Measurements from ENCODE around the gene PCBP1.
A peak's percentile ranks its signal among the peaks of the same experiment; 100 is the strongest.
"Not testable (repeated sequence)": the region's sequence is repeated elsewhere in the genome, so short reads cannot be mapped to it uniquely, and the experiment has no call there.

The PCBP1 gene

DNA sequence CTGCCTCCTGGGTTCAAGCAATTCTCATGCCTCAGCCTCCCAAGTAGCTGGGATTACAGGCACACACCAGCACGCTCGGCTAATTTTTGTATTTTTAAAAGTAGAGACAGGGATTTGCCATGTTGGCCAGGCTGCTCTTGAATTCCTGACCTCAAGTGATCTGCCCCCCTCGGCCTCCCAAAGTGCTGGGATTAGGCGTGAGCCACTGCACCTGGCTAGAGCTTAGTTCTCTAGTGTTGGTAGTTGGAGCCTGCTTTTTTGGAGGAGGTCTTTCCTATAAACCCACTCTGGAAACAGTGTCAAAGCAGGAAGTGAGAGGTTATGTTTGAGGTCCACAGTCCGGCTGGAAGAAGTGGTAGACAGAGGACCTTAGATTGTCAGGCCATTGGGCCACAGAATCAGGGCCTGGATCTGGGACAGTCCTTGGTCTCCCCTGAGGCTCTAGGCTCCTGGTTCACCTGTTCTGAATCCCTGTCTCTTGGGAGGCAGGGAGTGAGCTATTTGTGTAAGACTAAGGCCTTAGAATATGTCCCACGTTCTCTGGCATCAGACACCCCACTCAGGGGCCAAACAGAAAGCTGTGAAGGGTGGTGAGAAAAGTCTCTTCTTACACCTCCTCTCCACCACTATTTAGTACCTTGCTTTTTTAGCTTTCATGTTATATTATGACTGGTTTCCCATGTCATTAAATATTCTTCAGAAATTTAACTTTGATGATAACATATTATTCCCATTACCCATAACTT lies 34.5 kb downstream of the PCBP1 start:
- FAIRE-seq (peak; percentile 29), DNase-seq (ENCODE audit: extremely low spot score, insufficient read length, low read depth) (no peak)

DNA sequence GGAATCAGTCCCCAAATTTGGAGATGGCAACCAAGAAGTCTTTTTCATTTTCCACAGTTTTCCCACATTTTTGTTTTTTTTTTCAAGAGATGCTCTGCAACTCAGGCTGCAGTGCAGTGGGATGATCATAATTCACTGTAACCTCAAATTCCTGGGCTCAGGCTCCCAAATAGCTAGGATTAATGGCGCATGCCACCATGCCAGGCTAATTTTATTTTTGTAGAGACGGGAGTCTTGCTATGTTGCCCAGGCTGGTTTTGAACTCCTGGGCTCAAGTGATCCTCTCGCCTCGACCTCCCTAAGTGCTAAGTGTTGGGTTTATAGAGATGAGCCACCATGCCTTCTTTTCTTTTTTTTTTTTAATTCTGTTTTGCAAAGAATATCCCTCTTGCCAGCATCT lies 35.2 kb downstream of the PCBP1 start:
- DNase-seq (ENCODE audit: extremely low spot score, insufficient read length, low read depth): no peak
- no peak for FAIRE-seq

DNA sequence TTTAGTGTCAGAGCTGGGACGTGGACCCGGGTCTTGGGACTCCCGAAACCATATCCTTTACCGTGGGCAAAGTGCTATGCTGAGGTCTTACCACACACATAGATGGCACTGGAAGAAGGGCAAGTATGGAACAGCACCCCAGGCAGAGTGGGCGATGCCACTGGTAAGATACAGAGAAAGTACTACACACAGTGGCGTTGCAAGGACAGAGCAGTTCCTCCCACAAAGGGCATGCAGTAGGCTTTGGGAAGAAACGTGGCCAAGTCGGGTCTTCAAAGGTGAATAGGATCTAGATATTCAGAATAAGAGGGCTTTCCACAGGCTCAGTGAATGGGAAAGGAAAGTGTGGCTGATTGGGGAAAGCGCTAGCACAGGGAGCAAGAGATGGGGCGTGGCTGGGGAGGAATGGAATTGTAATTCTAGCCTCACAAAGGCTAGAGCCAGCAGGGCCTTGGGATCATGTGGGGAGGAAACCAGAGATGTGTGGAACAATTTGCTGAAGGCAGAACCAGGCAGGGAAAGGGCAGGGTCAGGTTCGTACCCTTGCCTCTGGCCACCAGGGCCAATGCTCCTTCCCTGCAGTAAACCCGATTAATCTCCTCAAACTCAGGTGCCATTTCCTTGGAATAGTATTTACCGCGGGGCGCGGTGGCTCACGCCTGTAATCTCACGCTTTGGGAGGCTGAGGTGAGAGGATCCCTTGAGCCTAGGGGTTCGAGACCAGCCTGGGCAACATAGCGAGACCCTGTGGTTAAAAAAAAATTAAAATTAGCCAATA lies 36.0 kb downstream of the PCBP1 start:
- FAIRE-seq (no peak), DNase-seq (ENCODE audit: extremely low spot score, insufficient read length, low read depth) (no peak)

DNA sequence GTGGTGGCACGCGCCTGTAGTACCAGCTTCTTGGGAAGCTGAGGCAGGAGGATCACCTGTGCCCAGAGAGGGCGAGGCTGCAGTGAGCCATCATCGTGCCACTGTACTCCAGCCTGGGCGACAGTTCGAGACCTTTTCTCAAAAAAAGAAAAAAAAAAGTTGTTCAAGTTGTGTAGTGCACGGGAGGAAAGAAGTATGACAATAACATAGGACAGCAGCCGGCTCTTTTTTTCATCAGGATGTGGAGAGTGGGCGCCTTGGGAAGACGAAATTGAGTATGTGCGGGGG lies 36.5 kb downstream of the PCBP1 start:
- no peak for FAIRE-seq
- no peak for DNase-seq (ENCODE audit: extremely low spot score, insufficient read length, low read depth)

DNA sequence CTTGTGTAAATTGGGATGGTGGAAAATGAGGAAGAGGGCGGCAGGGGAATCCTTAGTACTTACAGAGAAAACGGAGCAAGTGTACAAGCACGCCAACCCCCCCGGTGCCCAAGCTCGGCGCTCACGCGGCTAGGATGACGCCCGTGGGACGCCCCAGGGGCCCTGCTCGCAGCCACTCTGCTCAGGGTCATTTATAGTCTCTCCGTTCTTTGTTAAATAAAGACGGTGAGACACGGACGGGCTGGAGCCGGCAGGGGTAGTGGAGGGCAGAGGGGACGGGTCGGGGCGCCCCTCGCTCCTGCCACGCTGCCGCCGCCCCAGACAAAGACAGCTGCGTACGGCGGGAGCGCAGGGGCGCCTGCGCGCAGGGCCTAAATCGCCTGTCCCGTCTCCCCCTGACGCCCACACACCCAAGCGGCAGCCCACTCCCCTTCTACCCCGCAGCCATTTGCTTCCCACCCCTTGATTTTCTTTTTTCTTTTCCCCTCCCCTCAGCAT lies 37.8 kb downstream of the PCBP1 start:
- DNase-seq (ENCODE audit: extremely low spot score, insufficient read length, low read depth): no peak
- FAIRE-seq: peak; percentile 21

DNA sequence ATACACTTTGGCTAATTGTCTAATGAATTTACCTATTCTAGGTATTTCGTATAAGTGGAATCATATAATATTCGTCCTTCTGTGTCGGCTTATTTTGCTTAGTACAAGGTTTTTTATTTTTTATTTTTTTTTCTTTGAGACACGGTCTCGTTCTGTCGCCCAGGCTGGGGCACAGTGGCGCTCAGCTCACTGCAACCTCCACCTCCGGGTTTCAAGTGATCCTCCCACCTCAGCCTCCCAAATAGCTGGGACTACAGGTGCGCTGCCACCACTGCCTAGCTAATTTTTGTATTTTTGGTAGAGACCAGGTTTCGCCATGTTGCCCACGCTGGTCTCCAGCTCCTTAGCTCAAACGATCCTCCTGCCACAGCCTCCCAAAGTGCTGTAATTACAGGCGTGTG lies 38.2 kb downstream of the PCBP1 start:
- no peak for FAIRE-seq
- DNase-seq (ENCODE audit: extremely low spot score, insufficient read length, low read depth): no peak

DNA sequence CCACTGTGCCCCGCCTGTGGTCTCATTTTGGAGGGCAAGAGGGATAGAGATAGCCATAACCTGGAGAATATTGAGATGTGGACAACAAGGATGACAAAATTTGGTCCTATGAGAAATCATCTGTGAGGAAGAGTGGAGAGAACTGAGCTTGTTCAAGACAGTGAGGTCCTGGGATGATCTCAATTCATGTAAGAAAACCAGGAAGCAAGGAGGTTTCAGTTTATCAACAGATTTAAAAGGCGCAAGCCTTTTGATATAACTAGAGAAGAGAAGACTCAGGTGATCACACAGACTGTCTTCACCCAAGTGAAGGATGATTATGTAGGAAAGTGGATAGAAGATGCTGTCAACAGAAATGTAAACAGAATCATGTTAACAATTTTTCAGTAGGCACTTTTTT lies 39.1 kb downstream of the PCBP1 start:
- no peak for FAIRE-seq
- no peak for DNase-seq (ENCODE audit: extremely low spot score, insufficient read length, low read depth)

DNA sequence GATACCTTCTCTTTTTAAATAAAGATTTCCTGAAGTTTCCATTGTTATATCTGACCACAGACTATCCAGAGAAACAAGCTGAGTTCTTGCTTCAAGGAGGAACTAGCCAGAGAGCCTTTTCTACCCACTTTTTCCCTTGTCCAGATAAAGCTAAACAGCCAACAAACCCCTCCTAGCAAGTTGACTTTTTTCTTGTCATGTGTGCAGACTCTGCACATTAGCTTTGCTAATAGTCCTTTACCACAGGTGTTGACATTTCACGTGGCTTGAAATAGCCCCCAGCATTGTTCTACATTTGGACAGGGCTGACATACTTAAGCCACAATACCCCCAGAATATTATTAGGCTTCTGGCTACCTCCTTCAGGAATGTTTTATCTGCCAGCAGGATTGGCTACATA lies 40.7 kb downstream of the PCBP1 start:
- DNase-seq (ENCODE audit: extremely low spot score, insufficient read length, low read depth): no peak
- FAIRE-seq: no peak

DNA sequence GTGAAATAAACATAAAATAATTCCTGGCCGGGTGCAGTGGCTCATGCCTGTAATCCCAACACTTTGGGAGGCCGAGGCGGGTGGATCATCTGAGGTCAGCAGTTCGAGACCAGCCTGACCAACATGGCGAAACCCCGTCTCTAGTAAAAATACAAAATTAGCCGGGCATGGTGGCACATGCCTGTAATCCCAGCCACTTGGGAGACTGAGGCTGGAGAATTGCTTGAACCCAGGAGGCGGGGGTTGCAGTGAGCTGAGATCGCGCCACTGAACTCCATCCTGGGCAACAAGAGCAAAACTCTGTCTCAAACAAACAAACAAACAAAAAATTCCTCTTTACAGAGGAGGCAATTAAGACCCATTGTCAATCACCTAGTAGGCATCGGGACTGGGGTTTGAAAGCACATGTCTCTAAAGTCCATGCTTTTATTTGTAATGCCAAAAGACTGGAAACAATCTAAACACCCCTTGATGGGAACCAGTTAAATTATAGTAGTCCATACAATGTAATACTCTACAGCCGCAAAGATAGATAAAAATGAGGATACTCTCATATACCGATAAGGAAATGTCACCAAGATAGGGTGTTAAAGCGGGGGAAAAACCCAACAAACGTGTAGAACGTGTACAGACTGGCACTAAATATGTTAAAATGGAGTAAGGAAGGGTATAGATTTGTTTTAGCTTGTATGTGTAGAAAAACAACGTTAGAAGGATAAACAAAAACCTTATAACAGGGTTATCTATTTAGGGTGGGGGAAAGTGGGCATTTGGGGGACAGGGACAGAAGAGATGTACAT lies 44.3 kb downstream of the PCBP1 start:
- not testable (repeated sequence) for FAIRE-seq; DNase-seq (ENCODE audit: extremely low spot score, insufficient read length, low read depth)

DNA sequence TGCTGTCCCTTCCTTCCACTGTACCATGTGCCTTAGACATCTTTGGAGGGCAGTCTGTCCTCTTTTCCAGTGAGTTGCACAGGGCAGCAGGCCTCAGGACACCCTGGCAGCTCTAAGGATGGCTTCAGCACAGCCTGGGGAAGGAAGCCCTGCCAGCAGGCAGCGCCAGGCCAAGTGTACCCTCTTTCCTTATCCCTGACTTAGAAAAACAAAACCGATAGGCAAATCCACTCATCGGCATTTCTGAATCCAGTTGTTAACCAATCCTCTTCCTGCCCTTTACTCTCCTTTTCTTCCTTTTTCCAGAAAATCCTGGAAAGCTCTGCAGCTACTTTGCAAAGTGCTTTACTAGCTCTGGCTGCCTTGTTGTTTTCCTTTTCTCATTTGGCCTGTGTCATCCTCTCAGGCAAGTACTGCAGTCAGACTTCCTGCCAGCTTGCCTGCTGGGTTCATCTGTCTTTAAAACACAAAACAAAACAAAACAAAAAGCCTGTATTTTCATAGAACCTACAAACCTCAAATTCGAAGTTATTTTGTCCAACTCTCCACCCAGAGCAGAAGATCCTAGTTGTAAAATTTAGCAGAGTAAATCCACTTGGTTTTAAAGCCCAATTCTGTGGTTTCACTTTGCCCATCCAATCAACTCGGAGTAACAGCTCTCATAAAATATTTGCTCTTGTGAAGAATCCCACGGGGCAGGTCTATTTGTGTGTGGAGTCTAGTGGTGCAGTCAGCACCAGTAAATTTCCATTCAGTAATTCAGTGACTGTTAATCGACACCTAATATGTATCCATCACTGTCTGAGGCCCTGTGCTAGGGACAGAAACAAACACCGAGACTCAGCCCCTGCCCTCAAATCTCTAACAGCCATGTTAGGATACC lies 45.2 kb downstream of the PCBP1 start:
- no peak for DNase-seq (ENCODE audit: extremely low spot score, insufficient read length, low read depth)
- FAIRE-seq: peak; percentile 83

DNA sequence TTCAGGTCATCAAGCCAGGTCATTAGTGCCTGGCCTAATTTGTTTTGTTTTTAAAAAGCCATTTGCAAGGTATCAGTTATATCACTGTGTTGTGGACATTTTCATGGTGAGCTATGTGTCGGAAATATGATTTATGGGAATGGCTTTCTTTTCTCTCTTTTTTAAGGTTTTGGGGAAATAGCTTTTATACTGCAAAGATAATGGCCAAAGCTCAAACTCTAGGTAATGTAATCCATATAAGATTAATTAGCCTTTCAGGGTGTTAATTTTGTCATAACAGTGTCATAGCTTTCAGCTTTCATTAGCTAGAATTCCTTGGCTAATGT lies 45.8 kb downstream of the PCBP1 start:
- DNase-seq (ENCODE audit: extremely low spot score, insufficient read length, low read depth) (no peak), FAIRE-seq (no peak)

DNA sequence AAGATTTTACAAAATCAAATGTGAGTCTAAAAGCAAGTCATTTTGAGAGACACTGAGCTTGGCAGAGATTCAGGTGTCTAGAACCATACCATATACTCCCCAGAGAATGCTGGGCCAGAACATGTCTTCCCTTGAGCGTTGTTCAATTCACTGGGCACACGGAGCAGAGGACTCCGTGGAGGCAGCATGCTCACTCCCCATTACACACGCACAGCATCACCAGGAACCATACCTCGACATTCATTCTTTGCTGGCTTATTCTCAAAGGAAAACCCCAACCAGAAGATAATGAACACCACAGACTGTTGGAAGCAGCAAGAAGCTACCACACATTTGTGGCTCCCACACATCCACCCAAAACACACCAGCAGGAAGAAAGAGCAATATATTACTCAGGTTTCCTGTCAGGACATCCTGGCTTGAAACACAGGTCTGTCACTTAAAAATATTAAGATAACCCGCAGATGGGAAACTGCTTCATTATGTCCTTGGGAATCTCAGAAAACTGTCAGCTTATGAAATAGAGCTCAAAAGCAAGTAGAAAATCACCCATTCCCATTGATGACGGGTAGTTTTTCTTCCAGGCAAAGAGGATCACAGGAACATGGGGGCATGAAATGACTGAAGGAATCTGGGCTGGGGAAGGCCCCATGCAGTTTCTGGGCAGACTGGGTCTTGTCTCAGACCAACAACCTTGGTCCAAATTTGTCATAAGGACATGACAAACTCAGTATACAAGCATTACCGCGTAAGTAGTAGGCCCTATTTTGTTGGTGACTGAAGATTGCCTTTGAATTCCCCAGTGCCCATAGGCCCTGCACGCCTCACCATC lies 46.4 kb downstream of the PCBP1 start:
- peak; percentile 78 for FAIRE-seq
- DNase-seq (ENCODE audit: extremely low spot score, insufficient read length, low read depth): no peak

DNA sequence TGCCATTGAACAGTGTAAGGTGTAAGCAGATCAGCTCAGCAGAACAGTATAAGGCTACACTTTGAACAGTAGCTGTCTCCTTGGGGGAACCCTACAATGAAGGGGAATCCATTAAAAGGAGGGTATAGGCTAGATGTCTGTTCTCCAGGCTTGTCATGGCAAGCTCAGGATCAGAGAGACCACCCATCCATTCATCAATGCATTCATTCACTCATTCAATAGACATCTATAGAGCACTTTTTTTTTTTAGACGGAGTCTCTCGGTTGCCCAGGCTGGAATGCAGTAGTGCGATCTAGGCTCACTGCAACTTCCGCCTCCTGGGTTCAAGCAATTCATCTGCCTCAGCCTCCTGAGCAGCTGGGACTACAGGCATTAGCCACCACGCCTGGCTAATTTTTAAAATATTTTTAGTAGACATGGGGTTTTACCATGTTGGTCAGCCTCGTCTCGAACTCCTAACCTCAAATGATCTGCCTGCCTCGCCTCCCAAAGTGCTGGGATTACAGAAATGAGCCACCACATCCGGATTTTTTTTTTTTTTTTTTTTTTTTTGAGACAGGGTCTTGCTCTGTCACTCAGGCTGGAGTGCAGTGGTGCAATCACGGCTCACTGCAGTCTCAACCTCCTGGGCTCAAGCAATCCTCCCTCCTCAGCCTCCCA lies 47.2 kb downstream of the PCBP1 start:
- DNase-seq (ENCODE audit: extremely low spot score, insufficient read length, low read depth): not testable (repeated sequence)
- peak; percentile 35 for FAIRE-seq
